Measurements from ENCODE around the gene TUBGCP6. TPM values are rescaled to one million over a fixed set of nuclear protein-coding genes. Genes with fewer than 3 reads are reported as not detected.

Gene TUBGCP6
- total RNA-seq, 1 donor from 2014 or later: 58.1 TPM

DNA sequence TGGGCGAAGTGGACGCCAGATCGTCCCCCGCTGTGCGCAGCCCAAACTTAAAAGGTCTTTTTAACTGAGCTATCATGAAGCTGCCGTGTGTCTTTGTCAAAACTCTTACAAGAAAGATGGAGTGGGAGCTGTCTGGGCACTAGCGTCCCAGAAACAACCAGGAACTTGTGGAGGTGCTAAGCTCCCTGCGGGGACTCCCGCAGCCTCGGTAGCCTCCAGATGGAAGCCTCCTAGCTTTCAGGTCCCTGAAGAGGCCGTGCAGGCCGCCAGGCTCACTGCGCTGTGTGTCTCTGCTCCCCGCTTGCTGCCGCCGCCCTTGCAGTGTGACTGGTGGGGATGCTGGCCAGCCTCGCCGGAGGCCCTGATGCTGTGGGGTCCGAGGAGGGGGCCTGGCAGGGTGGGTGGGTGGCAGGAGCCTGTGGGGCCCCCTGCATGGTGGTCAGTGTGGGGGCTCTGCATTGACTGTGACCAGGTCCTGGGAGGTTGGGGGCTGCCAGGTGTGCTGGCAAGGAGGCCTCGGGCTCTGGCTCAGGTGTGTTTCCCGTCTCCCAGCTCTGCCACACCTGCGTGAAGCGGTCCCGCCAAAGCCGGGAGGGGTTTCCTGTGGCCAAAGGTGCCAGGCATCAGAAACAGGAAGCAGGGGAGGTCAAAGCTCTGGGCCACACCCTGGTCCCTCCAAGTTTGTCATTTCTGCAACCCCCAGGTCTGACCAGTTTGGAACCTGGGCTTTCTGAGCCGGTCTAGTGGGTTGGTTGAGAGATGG, 57.9 kb downstream of the TUBGCP6 start:
- DNase-seq (ENCODE audit: low spot score in 2 of 2): no peak

DNA sequence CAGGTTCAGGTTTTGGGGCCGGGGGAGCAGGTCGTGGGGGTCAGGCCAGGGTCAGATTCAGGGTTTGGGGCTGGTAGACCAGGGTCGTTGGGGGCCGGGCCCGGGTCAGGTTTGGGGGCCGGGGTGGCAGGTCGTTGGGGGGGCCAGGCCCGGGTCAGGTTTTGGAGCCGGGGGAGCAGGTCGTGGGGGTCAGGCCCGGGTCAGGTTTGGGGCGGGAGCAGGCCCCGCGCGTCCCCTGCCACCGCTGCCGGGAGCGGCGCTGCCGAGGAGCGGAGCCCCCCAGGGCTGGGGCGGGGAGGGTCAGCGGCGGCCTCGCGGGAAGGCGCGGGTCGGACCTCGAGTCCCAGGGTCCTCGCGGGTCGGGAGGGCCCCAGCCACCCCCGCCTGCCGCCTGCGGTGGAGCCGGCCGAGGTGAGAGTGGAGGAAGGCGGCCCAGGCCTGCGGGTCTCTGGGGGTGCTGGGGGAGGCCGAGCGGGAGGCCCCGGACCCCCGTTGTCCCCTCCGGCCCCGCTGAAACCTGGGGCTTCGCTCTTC, 58.6 kb downstream of the TUBGCP6 start:
- peaks cover 8 to 40% of the 10 kb centered on the region in 2 donors for H3K4me1 ChIP-seq

More for the DNA sequence above, 57.9 kb downstream of the TUBGCP6 start:
- H3K9me3 ChIP-seq: no peaks in the 10 kb centered on the region
- H3K27me3 ChIP-seq: no peaks in the 10 kb centered on the region
- peak overlapping the region; percentile 42 to 67 for H3K27ac ChIP-seq
- peaks cover 9 to 40% of the 10 kb centered on the region in 2 donors for H3K4me1 ChIP-seq
- peak overlapping the region; percentile 72 to 77 for H3K4me3 ChIP-seq
- TF ChIP-seq, protein P1, sequence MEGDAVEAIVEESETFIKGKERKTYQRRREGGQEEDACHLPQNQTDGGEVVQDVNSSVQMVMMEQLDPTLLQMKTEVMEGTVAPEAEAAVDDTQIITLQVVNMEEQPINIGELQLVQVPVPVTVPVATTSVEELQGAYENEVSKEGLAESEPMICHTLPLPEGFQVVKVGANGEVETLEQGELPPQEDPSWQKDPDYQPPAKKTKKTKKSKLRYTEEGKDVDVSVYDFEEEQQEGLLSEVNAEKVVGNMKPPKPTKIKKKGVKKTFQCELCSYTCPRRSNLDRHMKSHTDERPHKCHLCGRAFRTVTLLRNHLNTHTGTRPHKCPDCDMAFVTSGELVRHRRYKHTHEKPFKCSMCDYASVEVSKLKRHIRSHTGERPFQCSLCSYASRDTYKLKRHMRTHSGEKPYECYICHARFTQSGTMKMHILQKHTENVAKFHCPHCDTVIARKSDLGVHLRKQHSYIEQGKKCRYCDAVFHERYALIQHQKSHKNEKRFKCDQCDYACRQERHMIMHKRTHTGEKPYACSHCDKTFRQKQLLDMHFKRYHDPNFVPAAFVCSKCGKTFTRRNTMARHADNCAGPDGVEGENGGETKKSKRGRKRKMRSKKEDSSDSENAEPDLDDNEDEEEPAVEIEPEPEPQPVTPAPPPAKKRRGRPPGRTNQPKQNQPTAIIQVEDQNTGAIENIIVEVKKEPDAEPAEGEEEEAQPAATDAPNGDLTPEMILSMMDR (IDR thresholded peaks at IDR 0.05): no peak
- no peaks in the 10 kb centered on the region for H3K36me3 ChIP-seq
- intact Hi-C loops (cut with DNase I): loop anchor here (1.0 to 5.0 kb wide), 3 partner anchors 13 to 270 kb away; partner anchors contain the start of genes ALG12, CRELD2 and PIM3

DNA sequence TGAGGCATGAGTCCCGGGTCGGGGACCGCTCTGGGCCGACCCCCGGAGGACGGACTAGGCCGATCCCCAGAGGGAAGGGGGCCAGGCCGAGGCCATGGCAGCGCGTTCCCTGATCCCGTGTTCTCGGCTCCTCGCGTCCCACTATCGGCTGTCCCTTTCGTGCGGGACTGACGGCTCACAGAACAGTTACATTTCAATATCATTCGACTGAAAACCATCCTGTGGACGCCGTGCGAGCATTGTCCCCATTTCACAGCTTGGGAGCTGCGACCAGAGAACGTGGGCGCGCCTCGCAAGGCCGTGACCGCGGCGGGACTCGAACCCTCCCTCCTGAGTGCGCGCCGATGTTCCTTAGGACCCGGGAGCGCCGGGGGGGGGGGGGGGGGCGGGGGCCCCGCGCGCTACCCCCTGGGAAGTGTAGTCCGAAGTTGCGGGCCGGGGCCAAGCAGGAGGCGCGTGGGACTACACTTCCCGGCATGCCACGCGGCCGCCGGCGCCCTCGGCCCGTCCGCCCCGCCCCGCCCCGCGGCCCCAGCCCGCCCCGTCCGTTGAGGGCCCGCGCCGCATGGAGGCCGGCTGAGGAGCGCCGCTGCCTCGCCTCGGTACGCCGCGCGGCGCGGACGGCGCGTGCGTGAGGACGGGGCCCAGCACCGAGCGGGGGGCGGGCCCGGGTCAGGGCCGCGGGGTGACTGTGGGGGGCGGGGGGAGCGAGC, 59.3 kb downstream of the TUBGCP6 start, which contains the start of gene TRABD:
Gene TRABD, plus strand, starts transcription at position 539 of the 713 bp plus-strand sequence. CDS start 7,148 bp downstream, outside the sequence.
- intact Hi-C loops (cut with DNase I): loop anchor here (1.0 to 5.0 kb wide), 3 partner anchors 15 to 268 kb away; partner anchors contain the start of genes ALG12, CRELD2 and PIM3
- TF ChIP-seq, protein P1 (IDR thresholded peaks at IDR 0.05): no peak
- Histone ChIP-seq H3K4me1 (peaks cover 5 to 33% of the 10 kb centered on the region in 2 donors), H3K4me3 (peak within 1 kb of the TSS; percentile 72 to 77), H3K27me3 (no peaks in the 10 kb centered on the region), H3K36me3 (no peaks in the 10 kb centered on the region), H3K9me3 (no peaks in the 10 kb centered on the region), H3K27ac (peak within 1 kb of the TSS; percentile 42 to 67)
- peak in 1 of 2 donors; percentile 92 for DNase-seq (ENCODE audit: low spot score in 2 of 2)

More for the DNA sequence above, 58.6 kb downstream of the TUBGCP6 start:
- intact Hi-C loops (cut with DNase I): loop anchor here (1.0 to 5.0 kb wide), 3 partner anchors 14 to 269 kb away; partner anchors contain the start of genes ALG12, CRELD2 and PIM3
- peak overlapping the region; percentile 42 to 67 for H3K27ac ChIP-seq
- no peaks in the 10 kb centered on the region for H3K27me3 ChIP-seq
- TF ChIP-seq, protein P1 (IDR thresholded peaks at IDR 0.05): no peak
- no peaks in the 10 kb centered on the region for H3K36me3 ChIP-seq
- no peaks in the 10 kb centered on the region for H3K9me3 ChIP-seq
- peak overlapping the region; percentile 72 to 77 for H3K4me3 ChIP-seq
- no peak for DNase-seq (ENCODE audit: low spot score in 2 of 2)

DNA sequence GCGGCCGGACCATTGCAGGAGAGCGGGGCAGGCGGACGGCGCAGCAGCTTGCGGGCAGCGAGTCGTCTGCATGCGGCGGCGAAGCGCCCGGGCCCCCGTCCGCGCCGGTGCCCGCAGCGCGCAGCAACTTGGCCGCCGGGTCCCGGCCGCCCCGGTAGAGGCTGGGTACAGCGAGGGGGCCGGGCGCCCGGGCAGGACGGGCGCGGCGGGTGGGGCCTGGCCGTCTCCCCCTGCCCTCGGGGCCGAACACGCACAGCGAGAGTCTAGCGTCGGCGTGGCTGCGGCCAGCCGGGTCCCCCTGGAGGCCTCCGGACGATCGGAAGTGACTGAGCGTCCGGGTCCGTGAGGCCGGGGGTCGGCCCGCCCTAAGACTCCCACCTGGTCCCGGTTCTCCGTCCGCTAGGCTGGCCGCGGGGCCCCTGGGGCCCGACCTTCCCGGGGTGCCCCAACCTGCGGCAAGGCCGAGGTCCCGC, 59.9 kb downstream of the TUBGCP6 start:
- H3K4me1 ChIP-seq: peaks cover 3 to 27% of the 10 kb centered on the region in 2 donors
- TF ChIP-seq, protein P1 (IDR thresholded peaks at IDR 0.05): no peak
- H3K9me3 ChIP-seq: no peaks in the 10 kb centered on the region
- H3K36me3 ChIP-seq: no peaks in the 10 kb centered on the region
- intact Hi-C loops (cut with DNase I): loop anchor here (5.0 kb wide), 2 partner anchors 223 to 268 kb away; partner anchors contain the start of genes ALG12, CRELD2 and PIM3
- no peaks in the 10 kb centered on the region for H3K27me3 ChIP-seq
- H3K4me3 ChIP-seq: peak overlapping the region; percentile 72 to 77
- no peak overlapping the region for H3K27ac ChIP-seq
- no peak for DNase-seq (ENCODE audit: low spot score in 2 of 2)

Data from ascending aorta (tissue), 2 donors.